ENCODE measurements around the gene FAM222A.

Gene FAM222A

DNA sequence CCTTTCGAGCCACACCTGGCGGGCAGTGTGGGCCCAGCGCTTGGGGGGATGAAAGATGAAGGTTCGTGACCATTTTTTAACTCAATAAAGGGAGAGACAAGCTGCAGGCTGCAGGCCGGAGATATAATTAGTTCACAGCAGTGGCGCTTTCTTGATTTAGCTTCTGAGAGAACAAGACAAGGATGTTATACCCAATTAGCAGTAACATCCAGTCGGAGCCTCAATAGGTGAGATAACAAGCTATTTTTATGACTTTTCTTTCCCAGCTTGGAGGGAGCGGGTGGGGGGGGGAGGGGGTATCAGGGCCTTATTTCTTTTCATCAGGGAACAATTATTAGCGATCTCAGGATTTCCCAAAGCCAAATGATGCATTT lies 9.1 kb downstream of the FAM222A start:
- Histone ChIP-seq H3K36me3 (ENCODE audit: control insufficient read depth, low read depth, low read length) (no peaks in the 10 kb centered on the region), H3K9me3 (ENCODE audit: control insufficient read depth, low read depth, low read length) (no peaks in the 10 kb centered on the region), H3K4me1 (ENCODE audit: control insufficient read depth, low read depth, low read length) (peaks cover 17% of the 10 kb centered on the region), H3K27me3 (ENCODE audit: control insufficient read depth, insufficient read depth, low read length) (peaks cover 12% of the 10 kb centered on the region), H3K27ac (ENCODE audit: low read length) (no peak overlapping the region), H3K4me3 (ENCODE audit: low read length) (no peak overlapping the region), H3K9ac (ENCODE audit: low read length) (no peak overlapping the region)

- H3K4me3 ChIP-seq (ENCODE audit: low read length) = no peak overlapping the region
- H3K9ac ChIP-seq (ENCODE audit: low read length) = no peak overlapping the region
- peaks cover 8% of the 10 kb centered on the region for H3K27me3 ChIP-seq (ENCODE audit: control insufficient read depth, insufficient read depth, low read length)
- peaks cover 14% of the 10 kb centered on the region for H3K4me1 ChIP-seq (ENCODE audit: control insufficient read depth, low read depth, low read length)
- no peak overlapping the region for H3K27ac ChIP-seq (ENCODE audit: low read length)
- H3K9me3 ChIP-seq (ENCODE audit: control insufficient read depth, low read depth, low read length) = no peaks in the 10 kb centered on the region
- no peaks in the 10 kb centered on the region for H3K36me3 ChIP-seq (ENCODE audit: control insufficient read depth, low read depth, low read length)
These were observed 9.8 kb downstream of the FAM222A start for GRCh38 chr12:109723311-109723881.

- Histone ChIP-seq H3K27ac (ENCODE audit: low read length) (no peak overlapping the region), H3K9ac (ENCODE audit: low read length) (no peak overlapping the region), H3K4me3 (ENCODE audit: low read length) (no peak overlapping the region), H3K27me3 (ENCODE audit: control insufficient read depth, insufficient read depth, low read length) (no peaks in the 10 kb centered on the region), H3K36me3 (ENCODE audit: control insufficient read depth, low read depth, low read length) (no peaks in the 10 kb centered on the region), H3K4me1 (ENCODE audit: control insufficient read depth, low read depth, low read length) (peaks cover 6% of the 10 kb centered on the region), H3K9me3 (ENCODE audit: control insufficient read depth, low read depth, low read length) (no peaks in the 10 kb centered on the region)
These were observed 10.8 kb downstream of the FAM222A start for GRCh38 chr12:109724321-109724892.

DNA sequence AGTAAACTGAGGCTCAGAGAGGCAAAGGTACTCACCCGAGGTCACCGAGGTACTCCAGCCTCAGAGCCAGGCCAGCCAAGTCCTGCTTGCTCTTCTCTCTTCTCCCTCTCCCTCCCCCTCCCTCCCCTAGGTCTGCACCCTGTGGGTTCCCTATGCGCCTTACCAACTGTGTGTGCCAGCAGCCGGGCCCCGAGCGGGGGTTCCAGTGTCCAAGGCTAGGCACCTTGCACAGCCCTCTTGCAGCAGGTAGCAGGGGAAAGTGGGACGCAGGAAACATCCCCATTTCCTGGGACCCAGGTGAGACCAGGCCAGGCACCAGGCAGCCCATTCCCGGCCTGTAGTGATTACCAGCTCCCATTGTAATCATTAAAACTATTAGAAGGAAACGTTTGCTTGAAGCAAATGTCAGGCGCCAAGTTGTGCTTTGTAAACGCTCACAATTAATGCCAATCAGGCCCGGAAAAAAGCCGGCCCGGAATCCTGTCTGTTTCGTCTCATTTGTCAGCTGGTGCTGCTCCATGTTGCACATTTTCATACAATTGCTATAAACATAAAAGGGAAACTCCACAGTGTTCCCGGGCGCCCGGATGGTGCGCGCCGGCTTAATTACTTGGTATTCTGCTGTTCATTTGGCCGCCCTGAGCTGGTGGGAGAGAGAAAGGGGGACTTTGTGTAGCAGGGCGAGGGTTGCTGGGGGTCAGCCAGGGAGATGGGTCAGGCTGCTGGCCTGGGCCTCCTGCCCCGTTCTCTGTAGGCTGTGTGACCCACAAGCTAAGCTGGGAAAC lies 11.9 kb downstream of the FAM222A start:
- H3K27ac ChIP-seq (ENCODE audit: low read length) = no peak overlapping the region

GRCh38 chr12:109726106-109726497 lies 12.5 kb downstream of the FAM222A start:
- Histone ChIP-seq H3K4me3 (ENCODE audit: low read length) (no peak overlapping the region), H3K9me3 (ENCODE audit: control insufficient read depth, low read depth, low read length) (no peaks in the 10 kb centered on the region), H3K4me1 (ENCODE audit: control insufficient read depth, low read depth, low read length) (no peaks in the 10 kb centered on the region), H3K36me3 (ENCODE audit: control insufficient read depth, low read depth, low read length) (no peaks in the 10 kb centered on the region), H3K27me3 (ENCODE audit: control insufficient read depth, insufficient read depth, low read length) (no peaks in the 10 kb centered on the region), H3K27ac (ENCODE audit: low read length) (no peak overlapping the region), H3K9ac (ENCODE audit: low read length) (no peak overlapping the region)

More for the DNA sequence above, 11.9 kb downstream of the FAM222A start:
- Histone ChIP-seq H3K36me3 (ENCODE audit: control insufficient read depth, low read depth, low read length) (no peaks in the 10 kb centered on the region), H3K9ac (ENCODE audit: low read length) (no peak overlapping the region), H3K4me3 (ENCODE audit: low read length) (no peak overlapping the region), H3K27me3 (ENCODE audit: control insufficient read depth, insufficient read depth, low read length) (no peaks in the 10 kb centered on the region), H3K4me1 (ENCODE audit: control insufficient read depth, low read depth, low read length) (no peaks in the 10 kb centered on the region), H3K9me3 (ENCODE audit: control insufficient read depth, low read depth, low read length) (no peaks in the 10 kb centered on the region)

- Histone ChIP-seq H3K9ac (ENCODE audit: low read length) (no peak overlapping the region), H3K4me1 (ENCODE audit: control insufficient read depth, low read depth, low read length) (no peaks in the 10 kb centered on the region), H3K9me3 (ENCODE audit: control insufficient read depth, low read depth, low read length) (no peaks in the 10 kb centered on the region), H3K27me3 (ENCODE audit: control insufficient read depth, insufficient read depth, low read length) (no peaks in the 10 kb centered on the region), H3K36me3 (ENCODE audit: control insufficient read depth, low read depth, low read length) (no peaks in the 10 kb centered on the region), H3K4me3 (ENCODE audit: low read length) (no peak overlapping the region), H3K27ac (ENCODE audit: low read length) (no peak overlapping the region)
These were observed 12.9 kb downstream of the FAM222A start for GRCh38 chr12:109726511-109727038.

DNA sequence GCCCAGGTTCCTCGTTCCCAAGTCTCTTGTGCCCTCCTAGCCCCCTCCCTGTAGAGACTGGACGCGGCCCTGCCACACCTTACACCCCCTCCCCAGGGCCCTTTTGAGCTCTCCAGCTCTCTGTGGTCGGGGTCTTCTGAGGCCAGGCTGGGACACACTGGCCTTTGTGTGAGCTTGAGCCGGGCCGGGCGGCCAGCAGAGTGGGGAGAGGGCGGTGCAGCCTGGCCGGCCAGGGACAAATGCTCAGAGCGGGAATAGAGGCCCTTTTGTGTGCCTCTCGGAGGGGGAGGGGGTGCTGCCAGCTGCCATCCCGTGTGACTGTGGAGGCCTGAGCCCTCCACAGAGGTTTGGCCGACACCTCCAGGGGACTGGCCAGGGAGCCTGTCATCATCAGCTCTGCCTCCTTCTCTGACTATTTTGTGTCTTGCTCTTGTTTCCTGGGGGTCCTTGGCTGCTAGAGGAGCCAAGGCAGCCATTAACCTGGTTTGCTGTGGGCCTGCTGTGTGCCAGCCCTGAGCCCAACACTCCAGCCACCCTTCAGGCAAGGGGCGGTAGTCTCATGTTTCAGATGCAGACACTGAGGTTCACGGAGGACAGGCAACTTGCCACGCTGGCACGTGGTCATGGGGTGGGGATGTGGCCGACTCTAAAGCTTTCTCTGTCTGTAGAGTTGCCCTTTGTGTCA lies 13.6 kb downstream of the FAM222A start:
- Histone ChIP-seq H3K27ac (ENCODE audit: low read length) (no peak overlapping the region), H3K9ac (ENCODE audit: low read length) (no peak overlapping the region), H3K4me1 (ENCODE audit: control insufficient read depth, low read depth, low read length) (no peaks in the 10 kb centered on the region), H3K9me3 (ENCODE audit: control insufficient read depth, low read depth, low read length) (no peaks in the 10 kb centered on the region), H3K4me3 (ENCODE audit: low read length) (no peak overlapping the region), H3K36me3 (ENCODE audit: control insufficient read depth, low read depth, low read length) (no peaks in the 10 kb centered on the region), H3K27me3 (ENCODE audit: control insufficient read depth, insufficient read depth, low read length) (no peaks in the 10 kb centered on the region)

- Histone ChIP-seq H3K4me1 (ENCODE audit: control insufficient read depth, low read depth, low read length) (no peaks in the 10 kb centered on the region), H3K36me3 (ENCODE audit: control insufficient read depth, low read depth, low read length) (no peaks in the 10 kb centered on the region), H3K27me3 (ENCODE audit: control insufficient read depth, insufficient read depth, low read length) (no peaks in the 10 kb centered on the region), H3K27ac (ENCODE audit: low read length) (no peak overlapping the region), H3K9me3 (ENCODE audit: control insufficient read depth, low read depth, low read length) (no peaks in the 10 kb centered on the region), H3K4me3 (ENCODE audit: low read length) (no peak overlapping the region), H3K9ac (ENCODE audit: low read length) (no peak overlapping the region)
These were observed 14.4 kb downstream of the FAM222A start for GRCh38 chr12:109727746-109728726.

DNA sequence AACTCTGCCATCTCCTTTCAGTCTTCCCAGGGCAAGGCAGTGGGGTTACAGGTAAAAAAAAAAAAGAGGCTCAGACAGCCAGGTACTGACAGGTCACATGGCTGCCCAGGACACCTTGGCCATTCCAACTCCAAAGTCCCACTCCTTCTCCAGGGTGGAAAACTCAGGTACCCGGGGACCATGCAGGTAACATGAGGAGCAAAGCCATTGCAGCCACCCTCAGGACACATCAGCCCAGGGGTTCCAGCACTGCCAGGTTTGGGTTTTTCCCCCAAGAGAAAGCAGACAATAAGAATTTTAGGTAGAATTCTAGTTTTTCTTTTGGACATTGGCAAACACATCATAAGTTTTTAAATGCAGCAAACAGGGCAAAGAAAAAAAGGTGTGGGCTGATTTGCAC lies 15.3 kb downstream of the FAM222A start:
- no peaks in the 10 kb centered on the region for H3K9me3 ChIP-seq (ENCODE audit: control insufficient read depth, low read depth, low read length)
- no peak overlapping the region for H3K4me3 ChIP-seq (ENCODE audit: low read length)
- no peaks in the 10 kb centered on the region for H3K27me3 ChIP-seq (ENCODE audit: control insufficient read depth, insufficient read depth, low read length)
- no peaks in the 10 kb centered on the region for H3K36me3 ChIP-seq (ENCODE audit: control insufficient read depth, low read depth, low read length)
- no peaks in the 10 kb centered on the region for H3K4me1 ChIP-seq (ENCODE audit: control insufficient read depth, low read depth, low read length)
- no peak overlapping the region for H3K9ac ChIP-seq (ENCODE audit: low read length)
- H3K27ac ChIP-seq (ENCODE audit: low read length) = no peak overlapping the region

DNA sequence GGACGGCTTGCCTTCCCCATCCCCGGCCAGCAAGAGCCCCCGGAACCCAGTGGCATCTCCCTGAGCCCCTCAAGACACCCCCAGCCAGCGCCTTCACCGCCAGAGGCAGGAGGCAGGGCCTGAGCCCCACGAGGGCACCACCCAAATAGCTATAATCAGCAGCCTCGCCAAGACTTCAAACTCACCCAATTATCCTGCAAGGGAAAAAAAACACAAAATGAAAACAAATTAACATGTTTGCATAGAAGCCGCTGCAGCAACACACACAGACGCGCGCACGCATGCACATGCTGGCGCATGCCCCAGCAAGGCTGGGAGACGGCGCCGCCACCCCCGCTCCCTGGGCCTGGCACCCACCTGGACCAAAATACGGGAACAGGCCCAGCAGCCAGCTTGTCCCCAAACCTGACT lies 15.8 kb downstream of the FAM222A start:
- Histone ChIP-seq H3K9ac (ENCODE audit: low read length) (no peak overlapping the region), H3K36me3 (ENCODE audit: control insufficient read depth, low read depth, low read length) (no peaks in the 10 kb centered on the region), H3K27me3 (ENCODE audit: control insufficient read depth, insufficient read depth, low read length) (no peaks in the 10 kb centered on the region), H3K4me1 (ENCODE audit: control insufficient read depth, low read depth, low read length) (no peaks in the 10 kb centered on the region), H3K27ac (ENCODE audit: low read length) (no peak overlapping the region), H3K4me3 (ENCODE audit: low read length) (no peak overlapping the region), H3K9me3 (ENCODE audit: control insufficient read depth, low read depth, low read length) (no peaks in the 10 kb centered on the region)
